Glomerular visceral epithelial cell (primary cell): ENCODE measurements around the gene CCDC27.

Experiments
- DNase-seq: peaks from one replicate; pipeline ENCODE4 v3.0.0-alpha.2; 2016; ENCODE audit errors: extremely low spot score

CCDC27 gene

GRCh38 chr1:3774946-3775489 lies 22.8 kb downstream of the CCDC27 start:
- DNase-seq, result peak; percentile 49

GRCh38 chr1:3775490-3776230 lies 23.4 kb downstream of the CCDC27 start:
- DNase-seq, result peak; percentile 86

GRCh38 chr1:3776231-3776961 lies 24.1 kb downstream of the CCDC27 start:
- no peak for DNase-seq

GRCh38 chr1:3777078-3777547 lies 24.9 kb downstream of the CCDC27 start:
- no peak for DNase-seq

- no peak for DNase-seq
Measured at GRCh38 chr1:3777647-3778589, 25.7 kb downstream of the CCDC27 start.

GRCh38 chr1:3778590-3779264 lies 26.5 kb downstream of the CCDC27 start:
- DNase-seq, result no peak

GRCh38 chr1:3779265-3779911 lies 27.1 kb downstream of the CCDC27 start:
- DNase-seq, result no peak

GRCh38 chr1:3779912-3780416 lies 27.7 kb downstream of the CCDC27 start:
- DNase-seq, result no peak

- DNase-seq, result no peak
Measured at GRCh38 chr1:3780901-3781300, 28.7 kb downstream of the CCDC27 start.

- DNase-seq, result no peak
Measured at GRCh38 chr1:3783651-3784474, 31.6 kb downstream of the CCDC27 start.

- no peak for DNase-seq
Measured at GRCh38 chr1:3785045-3785444, 32.8 kb downstream of the CCDC27 start.

- no peak for DNase-seq
Measured at GRCh38 chr1:3785456-3786157, 33.4 kb downstream of the CCDC27 start.

GRCh38 chr1:3786468-3787348 lies 34.5 kb downstream of the CCDC27 start:
- DNase-seq, result no peak

GRCh38 chr1:3787349-3787715 lies 35.1 kb downstream of the CCDC27 start:
- no peak for DNase-seq

GRCh38 chr1:3787745-3788605 lies 35.7 kb downstream of the CCDC27 start:
- no peak for DNase-seq

GRCh38 chr1:3788756-3789420 lies 36.6 kb downstream of the CCDC27 start:
- no peak for DNase-seq
